ENCODE measurements around the gene FTSJ3.

DNA sequence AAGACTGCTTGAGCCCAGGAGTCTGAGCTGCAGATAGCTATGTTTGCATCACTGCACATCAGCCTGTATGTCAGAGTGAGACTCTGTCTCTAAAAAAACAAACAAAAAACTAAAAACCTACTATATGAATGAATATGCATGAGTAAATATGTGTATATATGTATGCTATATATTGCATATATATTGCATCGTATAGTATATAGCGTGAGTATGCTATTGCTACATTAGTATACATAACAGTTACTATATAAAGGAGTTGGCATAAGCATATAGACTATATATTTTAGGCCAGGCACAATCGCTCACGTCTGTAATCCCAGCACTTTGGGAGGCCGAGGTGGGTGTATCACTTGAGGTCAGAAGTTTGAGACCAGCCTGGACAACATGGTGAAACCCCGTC is 37.4 kb downstream of the FTSJ3 start:
- no peak for TF ChIP-seq CTCF (conservative IDR thresholded peaks at IDR 0.05 in 1 of 2, IDR thresholded peaks at IDR 0.05 in 1 of 2; ENCODE audit: low read depth in 1 of 2, low read length in 2 of 2)
- no peak for TF ChIP-seq EZH2 (IDR thresholded peaks at IDR 0.05; ENCODE audit: low read length, missing control alignments)
